HG03571 (cell line): ENCODE data around the gene MND1.
A peak's percentile ranks its signal among the peaks of the same experiment; 100 is the strongest.

ENCODE experiments used
- ATAC-seq: cut with Tn5 transposase; IDR thresholded peaks from one replicate; pipeline ENCODE4 v1.9.1; 2021; ENCODE audit not compliant: unreplicated experiment

The MND1 gene

GRCh38 chr4:153344131-153345011, at the start of gene MND1:
TSS of gene MND1 (plus strand) at chr4:153344688. CDS start at chr4:153344738, 50 bp downstream.
- peak; percentile 87 for ATAC-seq

- ATAC-seq: no peak
Observed at GRCh38 chr4:153295131-153295755, 49.2 kb upstream of the MND1 start.

DNA sequence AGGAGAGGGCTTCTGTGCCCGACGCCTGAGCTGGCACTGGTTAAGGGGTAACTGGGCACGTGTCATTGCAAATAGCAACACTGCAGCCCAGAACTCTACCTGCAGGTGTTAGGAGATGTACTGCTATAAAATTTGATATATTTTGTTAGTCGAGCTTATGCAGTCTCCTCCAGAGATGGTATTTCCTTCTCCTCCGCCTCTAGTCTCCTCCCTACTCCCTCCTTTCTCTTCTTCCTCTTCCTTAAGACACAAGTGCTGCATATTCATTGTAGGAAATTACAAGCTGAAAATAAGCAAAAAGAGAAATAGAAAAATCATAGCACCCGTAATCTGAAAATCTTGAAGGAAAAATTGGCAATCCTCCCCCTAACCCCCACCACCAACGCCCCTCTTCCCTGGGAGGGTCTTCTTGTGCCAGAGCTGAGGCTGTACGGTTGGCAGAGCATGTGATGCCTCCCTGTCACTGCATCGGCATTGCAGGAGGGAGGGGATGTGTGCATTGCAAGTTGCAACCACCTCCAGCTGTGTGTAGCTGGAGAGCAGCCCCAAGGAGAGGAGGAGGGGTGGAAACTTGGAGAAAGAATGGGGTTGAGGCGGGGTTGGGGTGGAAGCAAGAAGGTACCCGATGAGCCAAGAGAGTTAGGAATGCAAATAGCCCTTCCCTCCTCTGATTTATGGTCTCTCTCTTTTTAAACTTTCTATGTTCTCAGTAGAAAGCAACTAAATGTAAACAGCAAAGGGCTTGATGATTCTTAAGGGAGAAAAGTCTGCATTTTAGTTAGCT, 48.3 kb upstream of the MND1 start:
- ATAC-seq: no peak

DNA sequence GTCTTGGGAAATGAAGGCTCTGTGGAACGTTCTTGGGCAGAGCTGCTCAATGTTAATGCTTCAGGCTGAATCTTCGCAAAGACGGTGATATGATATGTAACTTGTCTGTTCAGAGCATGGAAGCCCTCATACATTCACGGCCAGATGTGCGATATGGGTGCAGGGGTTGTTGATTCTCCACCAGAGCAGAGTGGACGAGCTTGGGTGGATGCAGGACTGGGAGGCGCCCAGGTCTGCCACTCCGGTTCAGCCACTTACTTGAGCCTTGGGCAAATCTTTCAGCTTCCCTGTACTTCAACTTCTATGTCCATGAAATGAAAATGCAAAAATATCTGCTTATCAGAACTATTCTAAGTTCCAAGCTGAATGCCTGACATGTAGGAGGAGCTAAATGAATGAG, 47.4 kb upstream of the MND1 start:
- ATAC-seq: no peak

DNA sequence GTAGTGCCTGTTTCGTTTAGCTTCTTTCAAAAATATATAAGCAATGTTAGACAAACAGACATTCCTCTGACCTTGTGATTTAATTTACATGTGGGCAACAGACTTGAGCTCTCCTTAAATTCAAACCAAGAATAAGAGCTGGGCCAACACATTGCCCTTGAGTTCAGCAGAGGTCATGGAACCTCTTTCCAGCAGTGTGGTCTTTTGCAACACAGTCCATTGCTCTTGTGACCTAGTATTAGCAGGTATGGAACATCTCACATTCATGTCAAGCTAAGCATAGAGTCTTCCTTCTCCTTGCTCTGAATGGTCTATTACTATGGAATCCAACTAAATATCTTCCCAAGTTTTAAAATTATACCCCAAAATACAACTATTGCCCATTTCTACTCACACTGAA, 33.7 kb upstream of the MND1 start:
- ATAC-seq: no peak

GRCh38 chr4:153314915-153315314, 29.6 kb upstream of the MND1 start:
- no peak for ATAC-seq

GRCh38 chr4:153318696-153319320, 25.7 kb upstream of the MND1 start:
- no peak for ATAC-seq

- ATAC-seq: no peak
Observed at GRCh38 chr4:153322791-153323190, 21.7 kb upstream of the MND1 start.

DNA sequence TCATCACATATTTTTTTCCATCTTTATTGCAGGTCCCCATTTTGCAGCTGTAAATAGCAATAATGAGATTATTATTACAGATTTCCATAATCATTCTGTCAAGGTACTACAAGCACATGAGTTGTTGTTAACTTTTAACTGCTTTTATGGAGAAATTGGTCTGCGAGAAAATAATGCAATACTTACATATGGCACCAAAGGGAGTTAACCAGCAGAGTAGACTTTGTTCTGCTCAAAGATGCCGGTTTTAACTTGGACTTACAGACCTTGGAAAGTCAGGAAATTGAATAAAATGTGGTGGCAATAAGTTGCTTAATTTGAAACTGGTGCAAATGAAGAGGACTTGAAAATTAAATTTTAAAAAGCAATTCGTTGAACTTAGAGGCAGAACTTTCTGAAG, 20.4 kb upstream of the MND1 start:
- ATAC-seq: no peak

DNA sequence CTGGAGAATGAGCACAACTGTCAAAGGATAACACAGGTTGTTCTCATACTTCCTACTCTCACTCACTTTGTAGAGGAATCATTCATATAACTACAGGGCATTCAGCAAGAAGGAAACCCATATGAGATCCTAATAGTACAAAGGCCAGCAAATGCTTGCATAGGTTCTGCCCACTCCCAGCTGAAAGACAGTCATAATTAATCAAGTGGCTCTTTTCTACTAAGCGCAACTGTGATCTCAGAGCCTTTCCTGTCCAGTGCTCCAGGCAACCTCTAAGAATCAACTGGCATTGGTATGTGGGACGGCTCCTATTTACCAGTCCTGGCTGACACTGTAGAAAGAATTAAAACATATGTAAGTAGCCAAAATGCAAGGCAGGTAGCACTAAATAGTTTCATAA, 18.9 kb upstream of the MND1 start:
- ATAC-seq: no peak

DNA sequence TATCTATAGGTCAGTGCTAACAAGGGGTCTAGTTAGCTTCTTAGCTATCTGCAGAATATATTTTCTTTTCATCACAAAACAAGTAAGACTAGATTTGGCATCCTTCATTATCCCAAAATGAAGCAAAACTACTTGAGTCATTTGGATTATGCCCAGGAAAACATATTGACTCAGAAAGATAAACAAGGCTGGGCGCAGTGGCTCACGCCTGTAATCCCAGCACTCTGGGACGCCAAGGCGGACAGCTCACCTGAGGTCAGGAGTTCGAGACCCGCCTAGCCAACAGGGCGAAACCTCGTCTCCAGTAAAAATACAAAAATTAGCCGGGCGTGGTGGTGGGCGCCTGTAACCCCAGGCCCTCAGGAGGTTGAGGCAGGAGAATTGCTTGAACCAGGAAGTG, 18.0 kb upstream of the MND1 start:
- ATAC-seq: no peak

GRCh38 chr4:153327247-153327646, 17.2 kb upstream of the MND1 start:
- no peak for ATAC-seq

DNA sequence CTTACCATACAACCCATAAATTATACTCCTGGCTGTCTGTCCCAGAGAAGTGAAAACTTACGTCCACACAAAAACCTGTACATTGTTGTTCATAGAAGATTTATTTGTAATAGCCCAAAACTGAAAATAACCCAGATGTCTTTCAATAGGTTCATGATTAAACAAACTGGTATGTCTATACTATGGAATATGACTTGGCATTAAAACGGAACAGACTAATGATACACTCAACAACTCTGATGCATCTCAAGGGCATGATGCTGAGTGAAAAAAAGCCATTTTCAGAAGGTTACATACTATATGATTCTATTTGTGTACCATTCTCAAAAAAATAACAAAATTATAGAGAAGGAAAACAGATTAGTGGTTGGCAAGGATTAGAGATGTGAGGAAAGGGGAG, 11.6 kb upstream of the MND1 start:
- no peak for ATAC-seq

DNA sequence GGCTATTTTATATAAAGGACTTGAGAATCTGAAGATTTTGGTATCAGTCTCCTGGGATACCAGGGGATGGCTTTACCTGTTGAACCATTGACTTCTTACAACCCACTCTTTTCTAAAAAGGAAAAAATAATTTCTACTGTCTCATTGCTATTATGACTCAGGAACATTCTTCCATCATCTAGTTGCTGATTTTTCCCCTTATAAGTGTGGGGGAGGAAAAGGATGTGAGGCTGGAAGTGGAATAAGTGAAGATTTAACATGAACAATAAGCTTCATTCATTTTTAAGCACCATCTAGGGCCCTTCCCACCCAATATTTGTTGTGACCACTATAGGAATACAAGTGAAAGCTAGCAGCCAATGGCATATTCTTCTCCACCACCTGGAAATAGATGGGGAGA, 10.6 kb upstream of the MND1 start:
- ATAC-seq: no peak

DNA sequence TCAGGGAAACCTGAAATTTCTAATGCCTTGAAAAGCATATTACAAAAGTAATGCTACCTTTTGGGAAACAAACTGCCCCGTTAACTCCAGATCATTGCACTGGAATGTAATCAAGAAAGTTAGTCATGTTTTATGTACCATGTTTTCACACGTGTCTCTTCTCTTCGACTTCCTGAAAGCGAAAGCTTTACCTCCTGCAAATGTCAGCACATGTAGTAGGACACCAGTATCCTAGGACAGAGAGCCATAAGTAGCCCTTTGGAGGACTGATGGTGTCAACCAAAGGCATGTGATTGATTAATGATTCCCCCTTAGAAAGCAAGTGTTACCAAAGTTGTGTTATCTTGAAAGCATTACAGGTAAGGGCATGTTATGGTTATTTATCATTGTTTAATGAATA, 8.8 kb upstream of the MND1 start:
- no peak for ATAC-seq

GRCh38 chr4:153337686-153338085, 6.8 kb upstream of the MND1 start:
- ATAC-seq: no peak

- ATAC-seq: no peak
Observed at GRCh38 chr4:153341575-153342090, 2.9 kb upstream of the MND1 start.

DNA sequence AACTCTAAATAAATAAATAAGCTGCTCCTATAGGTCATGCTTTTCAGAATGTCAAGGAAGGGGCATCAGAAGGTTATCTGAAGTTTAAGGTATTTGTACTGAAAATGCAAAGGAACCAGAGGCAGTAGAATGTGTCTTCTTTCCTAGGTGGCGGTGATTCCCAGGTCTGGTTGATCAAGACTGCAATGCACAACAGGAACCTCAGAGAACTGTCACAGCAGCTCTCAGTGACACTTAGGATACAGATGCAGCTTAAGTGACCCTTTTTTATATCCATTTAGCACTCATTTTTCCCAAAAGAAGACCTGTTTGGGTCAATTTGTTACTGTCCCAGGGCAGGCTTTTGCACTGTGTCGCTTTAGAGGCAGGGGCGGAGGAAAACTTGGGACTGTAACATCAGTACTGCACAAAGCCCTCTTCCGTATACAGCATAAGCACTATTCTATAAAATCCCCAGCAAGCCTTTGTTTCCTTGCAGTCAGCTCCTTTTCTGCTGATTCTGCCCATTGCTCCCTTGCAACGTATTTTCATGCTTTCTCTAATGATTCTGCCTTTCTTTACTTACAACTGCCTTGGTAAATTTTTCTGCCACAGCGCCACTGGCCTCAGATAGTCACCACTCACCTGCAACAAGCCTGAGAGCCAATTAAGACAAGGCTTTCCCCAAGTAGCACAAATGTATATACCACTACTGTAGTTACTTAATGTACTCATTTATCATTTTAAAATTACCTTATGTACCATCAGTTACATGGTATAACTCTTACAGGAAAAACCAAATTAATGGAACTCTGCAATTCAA, 1.5 kb upstream of the MND1 start:
- no peak for ATAC-seq

DNA sequence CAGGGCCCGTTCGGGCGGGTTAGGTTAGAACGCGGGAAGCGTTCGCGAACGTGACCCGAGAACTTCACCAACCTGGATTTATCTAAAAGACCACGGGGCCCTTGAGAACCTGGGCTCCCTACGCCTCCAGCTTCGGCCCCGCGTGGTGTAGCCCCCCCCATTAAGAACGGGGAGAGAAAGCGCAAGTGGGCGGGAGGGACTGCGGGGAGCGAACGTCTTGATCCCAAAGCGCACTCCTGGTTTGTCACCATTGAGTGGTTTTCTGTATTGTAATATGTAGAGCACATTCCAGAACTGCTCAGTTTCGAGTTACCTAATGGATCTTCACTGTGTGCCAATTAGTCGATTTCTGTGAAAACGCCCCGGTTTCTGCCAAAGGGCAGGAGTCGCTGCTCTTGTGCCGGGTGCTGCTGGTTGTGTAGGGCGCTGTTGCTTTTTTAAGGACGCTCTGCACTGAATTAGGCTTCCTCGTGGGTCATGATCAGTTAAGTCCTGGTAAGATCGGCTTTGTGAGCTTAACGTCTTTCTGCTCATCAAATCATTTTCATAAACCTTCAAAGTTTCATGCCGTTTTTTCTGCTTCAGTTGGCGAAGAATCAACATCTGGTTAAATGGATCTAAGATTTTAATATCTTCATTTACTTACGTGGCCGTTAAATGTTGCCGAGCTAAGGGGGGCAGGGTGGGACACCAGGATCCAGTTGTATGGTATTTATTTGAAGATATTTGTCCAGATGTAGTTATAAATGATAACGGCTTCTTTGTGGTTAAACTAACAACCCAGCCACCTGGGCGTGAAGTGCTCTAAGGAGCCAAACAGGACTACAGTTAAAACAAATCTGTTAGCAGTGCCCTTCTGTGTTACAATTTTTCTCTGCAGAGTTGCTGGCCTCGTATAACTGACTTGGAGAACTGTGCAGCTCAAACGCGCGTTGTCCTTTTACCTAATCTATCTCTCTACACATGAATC, 809 bp downstream of the MND1 start:
- peak; percentile 18 for ATAC-seq
